PC-3 (cell line): ENCODE data around the gene CFAP65. TPM values are rescaled to one million over a fixed set of nuclear protein-coding genes. Genes with fewer than 3 reads are reported as not detected.

ENCODE experiments used
- ATAC-seq: fragments of 200-7000 bp; cut with Tn5 transposase; 2 replicates; pipeline ENCODE4 v1.9.1; 2020; ENCODE audit warnings: mild to moderate bottlenecking, moderate library complexity
- BruUV-seq: library from RNA; stranded (reverse); fragments of 400-500 nt; replicated peaks from 2 replicates; lab custom pipeline; 2021; lab: Mats Ljungman, UMichigan
- CTCF ChIA-PET: fragments of 300-600 bp; sonication (Branson Sonifier 250); formaldehyde crosslinking; loops from one replicate; lab custom pipeline; 2022; ENCODE audit warnings: antibody characterized with exemption; lab: Charles Lee
- POLR2A ChIA-PET: fragments of 300-600 bp; sonication (Branson Sonifier 250); formaldehyde crosslinking; loops from one replicate; lab custom pipeline; 2022; ENCODE audit warnings: antibody characterized with exemption; ENCODE audit not compliant: unreplicated experiment; lab: Charles Lee
- DNase-seq: peaks from one replicate; pipeline ENCODE4 v3.0.0-alpha.2; 2015
- H2AFZ ChIP-seq: fragments of 300-600 bp; sonication (generic); 2 replicates; pipeline ENCODE4 v1.6.0; 2016; ENCODE audit warnings: antibody characterized with exemption, low read length
- H3F3A ChIP-seq: fragments of 300-600 bp; sonication (generic); one replicate; pipeline ENCODE4 v1.6.0; 2017; ENCODE audit warnings: antibody characterized with exemption, low read length, control low read depth, mild to moderate bottlenecking; ENCODE audit not compliant: unreplicated experiment
- H3K27ac ChIP-seq: fragments of 300-600 bp; sonication (generic); 2 replicates; pipeline ENCODE4 v1.5.1; 2016; ENCODE audit warnings: mild to moderate bottlenecking, low read length
- H3K27me3 ChIP-seq: fragments of 300-600 bp; sonication (generic); 2 replicates; pipeline ENCODE4 v1.6.1; 2016; ENCODE audit warnings: low read length, mixed read lengths
- H3K36me3 ChIP-seq: fragments of 300-600 bp; sonication (generic); 2 replicates; pipeline ENCODE4 v1.6.1; 2016; ENCODE audit warnings: low read depth, mixed run types, low read length, mixed read lengths
- H3K4me1 ChIP-seq: fragments of 300-600 bp; sonication (generic); 2 replicates; pipeline ENCODE4 v1.5.1; 2016; ENCODE audit warnings: low read length; ENCODE audit not compliant: insufficient read depth
- H3K4me2 ChIP-seq: fragments of 300-600 bp; sonication (generic); 2 replicates; pipeline ENCODE4 v1.6.0; 2016; ENCODE audit warnings: low read length
- H3K4me3 ChIP-seq: fragments of 300-600 bp; sonication (generic); 2 replicates; pipeline ENCODE4 v1.5.1; 2016; ENCODE audit warnings: mild to moderate bottlenecking, low read length, mixed read lengths
- H3K79me2 ChIP-seq: fragments of 300-600 bp; sonication (generic); 2 replicates; pipeline ENCODE4 v1.6.1; 2017; ENCODE audit warnings: low read length, mixed read lengths
- H3K9ac ChIP-seq: fragments of 300-600 bp; sonication (generic); 2 replicates; pipeline ENCODE4 v1.6.0; 2016; ENCODE audit warnings: mild to moderate bottlenecking, low read length
- H3K9me2 ChIP-seq: fragments of 300-600 bp; sonication (generic); replicated peaks from 2 replicates; pipeline ENCODE4 v1.6.1; 2016; ENCODE audit warnings: mixed run types, low read length, mixed read lengths
- H3K9me3 ChIP-seq: fragments of 300-600 bp; sonication (generic); 2 replicates; pipeline ENCODE4 v1.6.1; 2016; ENCODE audit warnings: low read length, mixed read lengths
- H4K20me1 ChIP-seq: fragments of 300-600 bp; sonication (generic); 2 replicates; pipeline ENCODE4 v1.6.1; 2016; ENCODE audit warnings: low read length, mixed read lengths
- EZH2 ChIP-seq: fragments of 300-600 bp; sonication (generic); IDR thresholded peaks from one replicate; pipeline ENCODE4 v1.6.1; 2017; ENCODE audit warnings: antibody characterized with exemption, mild to moderate bottlenecking, low read length; ENCODE audit not compliant: unreplicated experiment
- EZH2phosphoT487 ChIP-seq: fragments of 300-600 bp; sonication (generic); IDR thresholded peaks from 2 replicates; pipeline ENCODE4 v1.6.1; 2018; ENCODE audit warnings: mild to moderate bottlenecking, antibody characterized with exemption, low read length, borderline replicate concordance
- intact Hi-C: fragments of 100-400 bp; cut with micrococcal nuclease; formaldehyde crosslinking; loops from 2 replicates; pipeline ENCODE4 v1.9.0; 2023
- total RNA-seq: library from RNA; depleted of rRNA; stranded (reverse); fragments of >200 nt; gene quantifications from 2 replicates; pipeline ENCODE4 v1.2.3, GENCODE V29; 2014
- TF ChIP-seq, protein P1 (sequence below): fragments of 300-600 bp; sonication (generic); conservative IDR thresholded peaks from 2 replicates; pipeline ENCODE4 v1.5.1; 2017; ENCODE audit warnings: antibody characterized with exemption, low read depth, mild to moderate bottlenecking, low read length

The CFAP65 gene
- total RNA-seq, 1 experiment from 2014 or later, result 0.18 TPM

- no peaks in the 10 kb centered on the region for H4K20me1 ChIP-seq
- no peaks in the 10 kb centered on the region for H3K9me3 ChIP-seq
- intact Hi-C loops, result no loop called here
- DNase-seq, result no peak
- POLR2A ChIA-PET, result no interaction called here
- H3K79me2 ChIP-seq, result no peaks in the 10 kb centered on the region
- H3K4me1 ChIP-seq, result peaks cover 35% of the 10 kb centered on the region
- peak overlapping the region; percentile 63 for H3K4me2 ChIP-seq
- TF ChIP-seq, protein P1, sequence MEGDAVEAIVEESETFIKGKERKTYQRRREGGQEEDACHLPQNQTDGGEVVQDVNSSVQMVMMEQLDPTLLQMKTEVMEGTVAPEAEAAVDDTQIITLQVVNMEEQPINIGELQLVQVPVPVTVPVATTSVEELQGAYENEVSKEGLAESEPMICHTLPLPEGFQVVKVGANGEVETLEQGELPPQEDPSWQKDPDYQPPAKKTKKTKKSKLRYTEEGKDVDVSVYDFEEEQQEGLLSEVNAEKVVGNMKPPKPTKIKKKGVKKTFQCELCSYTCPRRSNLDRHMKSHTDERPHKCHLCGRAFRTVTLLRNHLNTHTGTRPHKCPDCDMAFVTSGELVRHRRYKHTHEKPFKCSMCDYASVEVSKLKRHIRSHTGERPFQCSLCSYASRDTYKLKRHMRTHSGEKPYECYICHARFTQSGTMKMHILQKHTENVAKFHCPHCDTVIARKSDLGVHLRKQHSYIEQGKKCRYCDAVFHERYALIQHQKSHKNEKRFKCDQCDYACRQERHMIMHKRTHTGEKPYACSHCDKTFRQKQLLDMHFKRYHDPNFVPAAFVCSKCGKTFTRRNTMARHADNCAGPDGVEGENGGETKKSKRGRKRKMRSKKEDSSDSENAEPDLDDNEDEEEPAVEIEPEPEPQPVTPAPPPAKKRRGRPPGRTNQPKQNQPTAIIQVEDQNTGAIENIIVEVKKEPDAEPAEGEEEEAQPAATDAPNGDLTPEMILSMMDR, result no peak
- TF ChIP-seq EZH2phosphoT487 (no peak), EZH2 (no peak)
- H3K9ac ChIP-seq, result no peak overlapping the region
- BruUV-seq, result no TSS peak
- H3K9me2 ChIP-seq, result no peaks in the 10 kb centered on the region
- no peak for ATAC-seq
- CTCF ChIA-PET, result no interaction called here
- 0 out of 2 replicates have a peak overlapping the region, but pooled peaks have one; percentile 12 for H3K4me3 ChIP-seq
- H2AFZ ChIP-seq, result no peak overlapping the region
- H3K36me3 ChIP-seq, result no peaks in the 10 kb centered on the region
- no peak overlapping the region for H3K27ac ChIP-seq
- H3K27me3 ChIP-seq, result peaks cover 19% of the 10 kb centered on the region
- H3F3A ChIP-seq, result no peaks in the 10 kb centered on the region
These were observed 79.4 kb downstream of the CFAP65 start for GRCh38 chr2:218961651-218962570.

DNA sequence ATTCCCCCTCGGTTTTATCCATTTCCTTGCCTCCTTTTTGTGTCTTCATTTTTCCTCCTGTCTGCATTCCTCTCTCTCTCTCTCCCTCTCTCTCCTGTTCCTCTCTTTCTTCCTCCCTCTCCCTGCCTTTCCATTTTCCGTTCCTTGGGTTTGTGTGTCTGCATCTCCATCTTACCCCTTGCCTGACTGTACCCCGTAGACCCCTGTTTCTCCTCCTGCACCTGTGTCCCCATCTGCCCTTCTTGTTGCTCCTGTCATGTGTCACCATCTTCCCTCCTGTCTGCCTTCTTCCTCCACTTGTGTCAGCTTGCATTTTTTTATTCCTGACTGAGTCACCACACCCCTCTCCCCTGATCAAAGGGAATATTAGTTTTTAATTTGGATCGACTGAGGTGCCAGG is 80.1 kb downstream of the CFAP65 start:
- H4K20me1 ChIP-seq, result no peaks in the 10 kb centered on the region
- DNase-seq (no peak), ATAC-seq (no peak)
- H3K27me3 ChIP-seq, result peaks cover 19% of the 10 kb centered on the region
- H3K36me3 ChIP-seq, result no peaks in the 10 kb centered on the region
- intact Hi-C loops, result no loop called here
- H3K4me1 ChIP-seq, result peaks cover 35% of the 10 kb centered on the region
- H3K27ac ChIP-seq, result no peak overlapping the region
- H3K9me3 ChIP-seq, result no peaks in the 10 kb centered on the region
- POLR2A ChIA-PET, result no interaction called here
- no peak overlapping the region for H2AFZ ChIP-seq
- no peaks in the 10 kb centered on the region for H3K79me2 ChIP-seq
- TF ChIP-seq EZH2phosphoT487, result no peak
- TF ChIP-seq, protein P1, result no peak
- no peak for TF ChIP-seq EZH2
- H3K4me3 ChIP-seq, result 0 out of 2 replicates have a peak overlapping the region, but pooled peaks have one; percentile 12
- CTCF ChIA-PET, result no interaction called here
- no peak overlapping the region for H3K9ac ChIP-seq
- H3F3A ChIP-seq, result no peaks in the 10 kb centered on the region
- no TSS peak for BruUV-seq
- no peaks in the 10 kb centered on the region for H3K9me2 ChIP-seq
- H3K4me2 ChIP-seq, result peak overlapping the region; percentile 63
